Natural killer cell (primary cell): ENCODE data around the gene CAGE1. TPM values are rescaled to one million over a fixed set of nuclear protein-coding genes. Genes with fewer than 3 reads are reported as not detected.

Experiments
- ATAC-seq, 3 donors: fragments of 150-1000 bp in 2 of 3; fragments of 200-7000 bp in 1 of 3; cut with Tn5 transposase; 1 replicate in 1 of 3; 2 replicates in 2 of 3; pipeline ENCODE4 v1.10.0; 2021; ENCODE audit warnings: mild to moderate bottlenecking in 2 of 3, moderate library complexity in 2 of 3
- DNase-seq, 2 donors: peaks; one replicate each; pipeline versions ENCODE4 v3.0.0 to v3.0.0-alpha.2; 2013 to 2021; ENCODE audit warnings: mixed read lengths in 1 of 2
- H3K27ac ChIP-seq: one replicate; pipeline ENCODE4 v1.5.1; 2013; ENCODE audit warnings: mild to moderate bottlenecking, low read length
- H3K27me3 ChIP-seq: one replicate; pipeline ENCODE4 v1.6.1; 2013; ENCODE audit warnings: low read length; ENCODE audit not compliant: control insufficient read depth, insufficient read depth
- H3K36me3 ChIP-seq: one replicate; pipeline ENCODE4 v1.6.1; 2013; ENCODE audit warnings: low read length; ENCODE audit not compliant: control insufficient read depth, insufficient read depth
- H3K4me1 ChIP-seq: one replicate; pipeline ENCODE4 v1.6.1; 2013; ENCODE audit warnings: low read length; ENCODE audit not compliant: control insufficient read depth, insufficient read depth
- H3K4me3 ChIP-seq: one replicate; pipeline ENCODE4 v1.5.1; 2013; ENCODE audit warnings: low read length
- H3K9me3 ChIP-seq: one replicate; pipeline ENCODE4 v1.6.1; 2013; ENCODE audit warnings: low read length; ENCODE audit not compliant: control insufficient read depth, insufficient read depth
- H3K27ac Mint-ChIP-seq, 2 donors: one replicate each; pipeline ENCODE4 v1.8.0; 2022; ENCODE audit warnings: mild to moderate bottlenecking in 2 of 2, mixed read lengths in 2 of 2, moderate library complexity in 1 of 2
- H3K27me3 Mint-ChIP-seq, 2 donors: one replicate each; pipeline ENCODE4 v1.8.0; 2022; ENCODE audit warnings: low read depth in 2 of 2, mixed read lengths in 2 of 2
- H3K36me3 Mint-ChIP-seq: one replicate; pipeline ENCODE4 v1.8.0; 2022; ENCODE audit warnings: mixed read lengths
- H3K4me1 Mint-ChIP-seq, 2 donors: one replicate each; pipeline ENCODE4 v1.8.0; 2022; ENCODE audit warnings: mixed read lengths in 2 of 2
- H3K4me3 Mint-ChIP-seq: one replicate; pipeline ENCODE4 v1.8.0; 2022; ENCODE audit warnings: mild to moderate bottlenecking, moderate library complexity, mixed read lengths
- H3K9me3 Mint-ChIP-seq, 2 donors: one replicate each; pipeline ENCODE4 v1.8.0; 2022; ENCODE audit warnings: mixed read lengths in 2 of 2
- WGBS: methylation state at CpG from one replicate; pipeline ENCODE4 v1.1.7; 2013; ENCODE audit warnings: missing lambda C conversion rate; ENCODE audit not compliant: insufficient coverage; 5-methylcytosine and 5-hydroxymethylcytosine counted together
- intact Hi-C: fragments of 100-400 bp; cut with micrococcal nuclease; formaldehyde crosslinking; loops from one replicate; pipeline ENCODE4 v1.14.2; 2022
- total RNA-seq, 4 donors: library from RNA; stranded (reverse); fragments of 120-200 nt in 1 of 4; gene quantifications; one replicate each; pipeline versions ENCODE4 v1.2.3 to v1.2.4, GENCODE V29; 2013 to 2022
- TF ChIP-seq, protein P1 (sequence below): fragments of 200-600 bp; IDR thresholded peaks from one replicate; pipeline ENCODE4 v1.8.0; 2022; ENCODE audit warnings: antibody characterized with exemption

CAGE1 gene
- total RNA-seq, 3 donors from 2014 or later (not counting 1 experiment from before 2014, with no cell fraction given): 0.70 to 1.3 (median 1.1) TPM

DNA sequence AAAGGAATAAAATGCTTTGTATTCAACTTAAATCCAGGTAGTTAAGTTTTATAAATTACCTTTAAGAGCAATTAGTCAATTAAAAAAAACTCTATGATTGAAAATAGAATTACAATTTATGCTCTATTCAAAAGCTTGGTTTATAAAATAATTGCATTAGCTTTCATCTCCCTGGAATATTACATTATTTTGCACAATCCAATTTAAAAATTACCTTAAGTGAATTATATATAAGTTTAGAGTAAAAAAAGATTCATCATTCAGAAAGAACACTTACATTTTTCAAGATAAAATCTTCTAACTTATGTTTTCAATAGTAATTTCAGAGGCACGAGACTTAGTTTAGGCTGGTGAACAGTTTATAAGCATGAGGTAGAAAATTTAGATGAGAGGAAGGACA is 91.4 kb downstream of the CAGE1 start:
- Mint-ChIP-seq H3K27ac (peak overlapping the region in 1 of 2 donors; percentile 24), H3K4me3 (no peak overlapping the region), H3K27me3 (no peaks in the 10 kb centered on the region), H3K9me3 (no peaks in the 10 kb centered on the region), H3K36me3 (peaks cover 16% of the 10 kb centered on the region), H3K4me1 (peaks cover 13 to 27% of the 10 kb centered on the region in 2 donors)
- no CpG with 5 or more reads among the region's 1 CpG for WGBS
- Histone ChIP-seq H3K4me3 (no peak overlapping the region), H3K4me1 (no peaks in the 10 kb centered on the region), H3K9me3 (no peaks in the 10 kb centered on the region), H3K27me3 (no peaks in the 10 kb centered on the region), H3K36me3 (peaks cover 88% of the 10 kb centered on the region), H3K27ac (no peak overlapping the region)
- TF ChIP-seq, protein P1, sequence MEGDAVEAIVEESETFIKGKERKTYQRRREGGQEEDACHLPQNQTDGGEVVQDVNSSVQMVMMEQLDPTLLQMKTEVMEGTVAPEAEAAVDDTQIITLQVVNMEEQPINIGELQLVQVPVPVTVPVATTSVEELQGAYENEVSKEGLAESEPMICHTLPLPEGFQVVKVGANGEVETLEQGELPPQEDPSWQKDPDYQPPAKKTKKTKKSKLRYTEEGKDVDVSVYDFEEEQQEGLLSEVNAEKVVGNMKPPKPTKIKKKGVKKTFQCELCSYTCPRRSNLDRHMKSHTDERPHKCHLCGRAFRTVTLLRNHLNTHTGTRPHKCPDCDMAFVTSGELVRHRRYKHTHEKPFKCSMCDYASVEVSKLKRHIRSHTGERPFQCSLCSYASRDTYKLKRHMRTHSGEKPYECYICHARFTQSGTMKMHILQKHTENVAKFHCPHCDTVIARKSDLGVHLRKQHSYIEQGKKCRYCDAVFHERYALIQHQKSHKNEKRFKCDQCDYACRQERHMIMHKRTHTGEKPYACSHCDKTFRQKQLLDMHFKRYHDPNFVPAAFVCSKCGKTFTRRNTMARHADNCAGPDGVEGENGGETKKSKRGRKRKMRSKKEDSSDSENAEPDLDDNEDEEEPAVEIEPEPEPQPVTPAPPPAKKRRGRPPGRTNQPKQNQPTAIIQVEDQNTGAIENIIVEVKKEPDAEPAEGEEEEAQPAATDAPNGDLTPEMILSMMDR: no peak
- intact Hi-C loops: no loop called here
- ATAC-seq: no peak
- DNase-seq: no peak

DNA sequence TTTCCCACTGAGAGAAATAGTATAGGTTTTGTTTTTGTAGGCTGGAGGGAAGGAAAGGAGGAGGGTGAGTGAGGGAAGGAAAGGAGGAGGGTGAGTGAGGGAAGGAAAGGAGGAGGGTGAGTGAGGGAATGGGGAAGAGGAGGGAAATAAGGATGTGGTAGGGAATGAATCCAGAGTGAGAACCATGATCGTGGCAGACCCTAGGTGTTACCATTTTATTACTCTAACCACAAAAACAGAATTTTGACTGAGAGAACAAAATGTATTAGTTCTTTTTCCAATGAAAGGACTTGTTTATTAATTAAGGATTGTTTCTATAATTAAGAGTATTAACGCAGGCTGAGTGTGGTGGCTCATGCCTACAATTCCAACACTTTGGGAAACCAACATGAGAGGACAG is 92.9 kb downstream of the CAGE1 start:
- ATAC-seq (no peak), DNase-seq (no peak)
- TF ChIP-seq, protein P1: no peak
- Mint-ChIP-seq H3K36me3 (peaks cover 21% of the 10 kb centered on the region), H3K27me3 (no peaks in the 10 kb centered on the region), H3K4me1 (peaks cover 10 to 24% of the 10 kb centered on the region in 2 donors), H3K4me3 (no peak overlapping the region), H3K27ac (no peak overlapping the region), H3K9me3 (no peaks in the 10 kb centered on the region)
- no peaks in the 10 kb centered on the region for H3K27me3 ChIP-seq
- no peak overlapping the region for H3K27ac ChIP-seq
- H3K9me3 ChIP-seq: no peaks in the 10 kb centered on the region
- H3K4me3 ChIP-seq: no peak overlapping the region
- intact Hi-C loops: no loop called here
- H3K36me3 ChIP-seq: peaks cover 88% of the 10 kb centered on the region
- 100% methylated on average over 1 of the region's 2 CpGs for WGBS
- H3K4me1 ChIP-seq: no peaks in the 10 kb centered on the region

DNA sequence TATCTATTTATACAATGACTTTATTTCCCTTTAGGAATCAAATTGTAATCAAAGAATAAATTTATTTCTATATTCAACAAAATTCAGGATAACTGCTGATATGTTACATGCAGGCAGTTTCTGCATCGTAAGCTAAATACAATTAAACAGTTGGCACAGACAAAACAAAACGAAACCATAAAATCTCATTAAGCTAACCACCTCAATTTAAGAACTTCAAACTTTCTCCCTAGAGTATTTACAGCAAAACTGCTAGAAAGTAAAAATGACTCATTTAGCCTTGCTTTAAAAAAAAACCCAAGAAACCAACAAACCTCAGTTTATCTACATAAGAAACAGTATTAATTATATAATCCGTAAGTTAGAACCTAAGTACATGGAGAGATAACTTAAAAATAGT is 93.6 kb downstream of the CAGE1 start:
- intact Hi-C loops: no loop called here
- H3K4me1 ChIP-seq: no peaks in the 10 kb centered on the region
- Mint-ChIP-seq H3K27me3 (no peaks in the 10 kb centered on the region), H3K27ac (peak overlapping the region in 1 of 2 donors; percentile 21), H3K4me1 (peaks cover 3 to 17% of the 10 kb centered on the region in 2 donors), H3K36me3 (peaks cover 14% of the 10 kb centered on the region), H3K9me3 (no peaks in the 10 kb centered on the region), H3K4me3 (no peak overlapping the region)
- TF ChIP-seq, protein P1: no peak
- H3K27ac ChIP-seq: no peak overlapping the region
- peaks cover 88% of the 10 kb centered on the region for H3K36me3 ChIP-seq
- 95% methylated on average over 2 of the region's 3 CpGs for WGBS
- H3K9me3 ChIP-seq: no peaks in the 10 kb centered on the region
- H3K4me3 ChIP-seq: no peak overlapping the region
- H3K27me3 ChIP-seq: no peaks in the 10 kb centered on the region
- ATAC-seq (no peak), DNase-seq (no peak)

DNA sequence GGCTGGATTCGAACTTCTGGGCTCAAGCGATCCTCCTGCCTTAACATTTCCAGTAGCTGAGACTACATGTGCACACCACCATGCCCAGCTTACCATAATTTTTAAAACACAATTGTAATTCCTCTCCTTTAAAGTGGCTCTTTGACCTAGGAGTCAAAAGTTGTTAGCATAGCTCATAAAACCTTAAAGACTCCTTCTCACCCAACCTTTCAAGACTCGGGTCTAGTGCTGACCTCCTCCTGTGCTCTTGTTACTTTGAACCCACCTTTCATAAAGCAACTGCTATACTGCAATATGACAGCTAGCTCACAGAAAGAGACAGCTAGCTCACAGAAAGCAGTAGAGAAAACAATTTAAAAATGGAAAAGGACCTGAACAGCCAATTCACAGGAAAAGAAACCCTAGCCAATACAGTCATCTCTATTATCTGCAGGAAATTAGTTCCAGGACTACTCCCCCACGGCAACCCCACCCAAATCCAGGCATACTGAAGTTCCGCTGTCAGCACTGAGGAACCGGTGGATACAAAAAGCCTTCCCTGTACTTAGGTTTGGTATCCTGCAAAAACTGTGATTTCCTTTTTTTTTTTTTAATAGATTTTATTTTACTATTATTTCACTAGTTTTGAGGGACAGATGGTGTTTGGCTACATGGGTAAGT is 96.8 kb downstream of the CAGE1 start:
- over 99% methylated on average over 5 of the region's 6 CpGs for WGBS
- ATAC-seq (no peak), DNase-seq (no peak)
- H3K27me3 ChIP-seq: no peaks in the 10 kb centered on the region
- peak overlapping the region in 1 of 2 donors; percentile 6 for H3K27ac Mint-ChIP-seq
- no peak overlapping the region for H3K4me3 Mint-ChIP-seq
- no peaks in the 10 kb centered on the region for H3K9me3 Mint-ChIP-seq
- peaks cover 90% of the 10 kb centered on the region for H3K36me3 ChIP-seq
- H3K36me3 Mint-ChIP-seq: peaks cover 27% of the 10 kb centered on the region
- H3K4me3 ChIP-seq: no peak overlapping the region
- no peaks in the 10 kb centered on the region for H3K27me3 Mint-ChIP-seq
- intact Hi-C loops: no loop called here
- H3K9me3 ChIP-seq: no peaks in the 10 kb centered on the region
- no peaks in the 10 kb centered on the region for H3K4me1 Mint-ChIP-seq
- H3K27ac ChIP-seq: no peak overlapping the region
- no peaks in the 10 kb centered on the region for H3K4me1 ChIP-seq
- TF ChIP-seq, protein P1: no peak
